GM23338 (cell line): ENCODE data around the gene KCNA2. TPM values are rescaled to one million over a fixed set of nuclear protein-coding genes. Genes with fewer than 3 reads are reported as not detected.

Experiments used
- ATAC-seq: fragments of 200-7000 bp; cut with Tn5 transposase; 3 replicates; pipeline ENCODE4 v1.9.1; 2020
- DNase-seq: peaks from one replicate; pipeline ENCODE4 v3.0.0-alpha.2; 2015; ENCODE audit warnings: low spot score
- H2AFZ ChIP-seq: fragments of 200-600 bp; sonication (generic); 2 replicates; pipeline ENCODE4 v1.8.0; 2016; ENCODE audit warnings: antibody characterized with exemption, mild to moderate bottlenecking, moderate library complexity
- H3F3A ChIP-seq: fragments of 200-600 bp; sonication (generic); replicated peaks from 2 replicates; pipeline ENCODE4 v1.8.0; 2017; ENCODE audit warnings: antibody characterized with exemption, mixed run types, low read depth
- H3K27ac ChIP-seq: fragments of 200-600 bp; sonication (generic); 2 replicates; pipeline ENCODE4 v1.6.1; 2016; ENCODE audit warnings: low read depth
- H3K27me3 ChIP-seq: fragments of 200-600 bp; sonication (generic); 2 replicates; pipeline ENCODE4 v1.8.0; 2016; ENCODE audit warnings: mild to moderate bottlenecking, mixed run types, moderate library complexity; ENCODE audit not compliant: insufficient read depth
- H3K36me3 ChIP-seq: fragments of 200-600 bp; sonication (generic); 2 replicates; pipeline ENCODE4 v1.8.0; 2016; ENCODE audit warnings: mild to moderate bottlenecking; ENCODE audit not compliant: insufficient read depth
- H3K4me1 ChIP-seq: fragments of 200-600 bp; sonication (generic); 2 replicates; pipeline ENCODE4 v1.8.0; 2016; ENCODE audit warnings: mild to moderate bottlenecking, moderate library complexity; ENCODE audit not compliant: insufficient read depth
- H3K4me2 ChIP-seq: fragments of 200-600 bp; sonication (generic); 2 replicates; pipeline ENCODE4 v1.7.1; 2017; ENCODE audit warnings: mixed run types
- H3K4me3 ChIP-seq: fragments of 200-600 bp; sonication (generic); 2 replicates; pipeline ENCODE4 v1.6.1; 2016; ENCODE audit warnings: mixed run types
- H3K79me2 ChIP-seq: fragments of 200-600 bp; sonication (generic); replicated peaks from 2 replicates; pipeline ENCODE4 v1.8.0; 2017; ENCODE audit warnings: mild to moderate bottlenecking; ENCODE audit not compliant: insufficient read depth
- H3K9me2 ChIP-seq: fragments of 200-600 bp; sonication (generic); 2 replicates; pipeline ENCODE4 v1.8.0; 2017; ENCODE audit not compliant: insufficient read depth
- H4K20me1 ChIP-seq: fragments of 200-600 bp; sonication (generic); replicated peaks from 2 replicates; pipeline ENCODE4 v1.8.0; 2017; ENCODE audit warnings: mild to moderate bottlenecking; ENCODE audit not compliant: insufficient read depth
- H3K27ac Mint-ChIP-seq: 2 replicates; pipeline ENCODE4 v1.8.0; 2020; ENCODE audit warnings: inconsistent platforms, mild to moderate bottlenecking, moderate library complexity, mixed read lengths
- H3K27me3 Mint-ChIP-seq: 3 replicates; pipeline ENCODE4 v1.8.0; 2022; ENCODE audit warnings: low read depth, mild to moderate bottlenecking, moderate library complexity, mixed read lengths, inconsistent platforms; ENCODE audit not compliant: insufficient read depth, poor library complexity
- H3K36me3 Mint-ChIP-seq: 3 replicates; pipeline ENCODE4 v1.8.0; 2021; ENCODE audit warnings: low read depth, mild to moderate bottlenecking, inconsistent platforms, moderate library complexity, mixed read lengths
- H3K4me1 Mint-ChIP-seq: 3 replicates; pipeline ENCODE4 v1.8.0; 2020; ENCODE audit warnings: mild to moderate bottlenecking, inconsistent platforms, mixed read lengths
- H3K4me3 Mint-ChIP-seq: 3 replicates; pipeline ENCODE4 v1.8.0; 2021; ENCODE audit warnings: moderate library complexity, mild to moderate bottlenecking, inconsistent platforms, mixed read lengths
- H3K9me3 Mint-ChIP-seq: 3 replicates; pipeline ENCODE4 v1.8.0; 2020; ENCODE audit warnings: moderate library complexity, mild to moderate bottlenecking, inconsistent platforms, mixed read lengths
- CREB1 ChIP-seq: fragments of 250-450 bp; sonication (Bioruptor Pico); IDR thresholded peaks from 2 replicates; pipeline ENCODE4 v1.5.0; 2020; ENCODE audit warnings: low read depth, mild to moderate bottlenecking, moderate library complexity
- EZH2 ChIP-seq: fragments of 200-600 bp; sonication (generic); IDR thresholded peaks from one replicate; pipeline ENCODE4 v1.8.0; 2017; ENCODE audit warnings: antibody characterized with exemption, mild to moderate bottlenecking, low read depth; ENCODE audit not compliant: unreplicated experiment
- JUNB ChIP-seq: IDR thresholded peaks from one replicate; pipeline ENCODE4 v1.6.1; 2016; ENCODE audit warnings: antibody characterized with exemption; ENCODE audit not compliant: unreplicated experiment
- POLR2AphosphoS5 ChIP-seq: IDR thresholded peaks from 2 replicates; pipeline ENCODE4 v1.6.1; 2016; ENCODE audit warnings: antibody characterized with exemption, low read depth
- STAT1 ChIP-seq: IDR thresholded peaks from one replicate; pipeline ENCODE4 v1.6.1; 2016; ENCODE audit warnings: antibody characterized with exemption; ENCODE audit not compliant: unreplicated experiment
- ZNF114 ChIP-seq: fragments of 250-450 bp; sonication (Bioruptor Pico); IDR thresholded peaks from 2 replicates; pipeline ENCODE4 v1.5.0; 2020; ENCODE audit warnings: mild to moderate bottlenecking, moderate library complexity
- ZNF331 ChIP-seq: fragments of 250-450 bp; sonication (Bioruptor Pico); IDR thresholded peaks from 2 replicates; pipeline ENCODE4 v1.5.0; 2020; ENCODE audit warnings: low read depth, mild to moderate bottlenecking, moderate library complexity
- ZNF462 ChIP-seq: fragments of 250-450 bp; sonication (Bioruptor Pico); IDR thresholded peaks from 2 replicates; pipeline ENCODE4 v1.5.0; 2020; ENCODE audit warnings: mild to moderate bottlenecking, moderate library complexity
- polyA plus RNA-seq: library from polyadenylated mRNA; unstranded; fragments of >200 nt; fragmentation: Nextera tagmentation; extraction: Ambion mirVana; gene quantifications from 2 replicates; pipeline ENCODE4 v1.2.1, GENCODE V29; 2016
- total RNA-seq: library from RNA; depleted of rRNA; stranded (reverse); fragments of >200 nt; shearing (Covaris generic); gene quantifications from 2 replicates; pipeline ENCODE4 v1.2.3, GENCODE V29; 2014

Gene KCNA2
- total and polyA plus RNA-seq, 2 experiments from 2014 or later: 0.11 to 1.5 TPM

DNA sequence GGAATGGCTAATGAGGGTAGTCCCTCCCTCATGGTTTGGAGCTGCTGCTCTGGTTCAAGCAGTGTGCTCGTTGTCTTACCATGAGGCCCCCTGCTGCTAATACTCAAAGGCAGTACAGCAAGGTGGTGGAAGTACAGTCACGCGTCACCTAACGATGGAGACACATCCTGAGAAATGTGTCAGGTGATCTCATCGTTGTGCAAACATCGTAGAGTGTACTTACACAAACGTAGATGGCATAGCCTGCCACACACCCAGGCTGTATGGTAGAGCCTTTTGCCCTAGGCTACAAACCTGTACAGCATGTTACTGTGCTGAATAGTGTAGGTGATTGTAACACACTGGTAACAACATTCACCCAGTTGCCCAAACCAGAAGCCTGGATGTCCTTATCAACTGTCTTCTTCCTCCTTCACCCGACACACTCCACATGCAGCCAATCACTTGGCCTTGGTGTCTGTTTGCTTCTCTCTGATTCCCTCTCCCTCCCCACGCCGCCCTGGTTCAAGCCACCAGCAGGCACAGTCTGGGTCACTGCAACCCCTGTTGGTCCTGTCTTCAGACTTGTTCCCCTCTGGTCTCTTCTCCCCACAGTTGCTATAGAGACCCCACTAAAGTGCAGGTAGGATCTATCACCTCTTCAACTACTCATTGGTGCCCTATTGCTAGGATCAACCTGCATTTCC, 6.0 kb upstream of the KCNA2 start (continued):
- TF ChIP-seq ZNF462 (CRISPR knock-in tag) (no peak), STAT1 (no peak), EZH2 (no peak)

GRCh38 chr1:110610696-110611286, 4.6 kb upstream of the KCNA2 start:
- Mint-ChIP-seq H3K27me3 (peaks cover 61% of the 10 kb centered on the region), H3K4me3 (no peak overlapping the region)

More at GRCh38 chr1:110610696-110611286, 4.6 kb upstream of the KCNA2 start:
- peaks cover 10% of the 10 kb centered on the region for H3K4me1 Mint-ChIP-seq
- no peak for ATAC-seq
- Histone ChIP-seq H3K79me2 (no peaks in the 10 kb centered on the region), H4K20me1 (0 out of 2 replicates have a peak, but pooled peaks cover 3% of the 10 kb centered on the region), H3K36me3 (no peaks in the 10 kb centered on the region), H3K27ac (no peak overlapping the region), H3K4me3 (no peak overlapping the region), H3K9me2 (no peaks in the 10 kb centered on the region), H3F3A (no peaks in the 10 kb centered on the region), H3K27me3 (peaks cover 76% of the 10 kb centered on the region), H2AFZ (no peak overlapping the region), H3K4me1 (peaks cover 9% of the 10 kb centered on the region), H3K4me2 (no peak overlapping the region)
- TF ChIP-seq ZNF331 (CRISPR knock-in tag): no peak
- TF ChIP-seq ZNF114 (CRISPR knock-in tag): no peak
- no peak for TF ChIP-seq EZH2
- TF ChIP-seq JUNB: no peak
- TF ChIP-seq CREB1: no peak
- TF ChIP-seq POLR2AphosphoS5: no peak
- no peaks in the 10 kb centered on the region for H3K9me3 Mint-ChIP-seq
- H3K36me3 Mint-ChIP-seq: no peaks in the 10 kb centered on the region
- DNase-seq: no peak
- H3K27ac Mint-ChIP-seq: no peak overlapping the region
